T-helper 17 cell (primary cell): ENCODE results near the gene TECTA. TPM values are rescaled to one million over a fixed set of nuclear protein-coding genes. Genes with fewer than 3 reads are reported as not detected.
"Not testable (repeated sequence)": the region's sequence is repeated elsewhere in the genome, so short reads cannot be mapped to it uniquely, and the experiment has no call there.

ENCODE experiments used
- ATAC-seq: fragments of 150-1000 bp; cut with Tn5 transposase; 2 replicates; pipeline ENCODE4 v1.10.0; 2021; ENCODE audit warnings: mild to moderate bottlenecking, moderate library complexity
- DNase-seq, 3 donors: peaks; one replicate each; pipeline versions ENCODE4 v3.0.0 to v3.0.0-alpha.2; 2020 to 2021
- H3K9me3 ChIP-seq: one replicate; pipeline ENCODE4 v1.7.0; 2013; ENCODE audit warnings: low read length, mild to moderate bottlenecking; ENCODE audit not compliant: control insufficient read depth, poor library complexity, severe bottlenecking
- H3K27ac Mint-ChIP-seq: one replicate; pipeline ENCODE4 v1.8.0; 2022; ENCODE audit warnings: mild to moderate bottlenecking, moderate library complexity, mixed read lengths
- H3K27me3 Mint-ChIP-seq: one replicate; pipeline ENCODE4 v1.8.0; 2022; ENCODE audit warnings: mixed read lengths
- H3K36me3 Mint-ChIP-seq: one replicate; pipeline ENCODE4 v1.8.0; 2022; ENCODE audit warnings: low read depth, mixed read lengths
- H3K4me1 Mint-ChIP-seq: one replicate; pipeline ENCODE4 v1.8.0; 2022; ENCODE audit warnings: mild to moderate bottlenecking, mixed read lengths
- H3K4me3 Mint-ChIP-seq: one replicate; pipeline ENCODE4 v1.8.0; 2022; ENCODE audit warnings: mild to moderate bottlenecking, moderate library complexity, mixed read lengths
- total RNA-seq, 4 donors: library from RNA in 2 of 4; stranded (reverse) in 2 of 4; gene quantifications; one replicate each; pipeline ENCODE4 v1.2.3 and lab custom pipeline; 2022 to 2026

The TECTA gene
- total RNA-seq, 2 donors from 2014 or later = 0.25 to 0.57 TPM

DNA sequence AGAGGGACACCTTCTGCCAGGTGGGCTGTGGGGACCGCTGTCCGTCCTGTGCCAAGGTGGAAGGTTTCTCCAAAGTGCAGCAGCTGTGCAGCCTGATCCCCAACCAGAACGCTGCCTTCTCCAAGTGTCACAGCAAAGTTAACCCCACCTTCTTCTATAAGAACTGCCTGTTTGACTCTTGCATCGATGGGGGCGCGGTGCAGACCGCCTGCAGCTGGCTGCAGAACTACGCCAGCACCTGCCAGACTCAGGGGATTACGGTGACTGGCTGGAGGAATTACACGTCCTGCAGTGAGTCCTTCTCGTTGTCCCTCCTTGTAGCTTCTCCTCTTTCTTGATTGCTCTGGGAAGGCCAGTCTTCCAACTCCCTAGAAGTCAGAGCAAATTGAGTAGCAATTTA lies 44.8 kb downstream of the TECTA start:
- DNase-seq (no peak), ATAC-seq (no peak)
- no peaks in the 10 kb centered on the region for H3K9me3 ChIP-seq
- Mint-ChIP-seq H3K27ac (no peak overlapping the region), H3K4me1 (no peaks in the 10 kb centered on the region), H3K36me3 (no peaks in the 10 kb centered on the region), H3K4me3 (no peak overlapping the region), H3K27me3 (peaks cover 21% of the 10 kb centered on the region)

GRCh38 chr11:121149116-121149515 lies 48.1 kb downstream of the TECTA start:
- H3K27me3 Mint-ChIP-seq = peaks cover 2% of the 10 kb centered on the region
- H3K9me3 ChIP-seq = no peaks in the 10 kb centered on the region
- ATAC-seq (no peak), DNase-seq (no peak)
- H3K36me3 Mint-ChIP-seq = peaks cover 3% of the 10 kb centered on the region
- no peak overlapping the region for H3K4me3 Mint-ChIP-seq
- no peak overlapping the region for H3K27ac Mint-ChIP-seq
- no peaks in the 10 kb centered on the region for H3K4me1 Mint-ChIP-seq

DNA sequence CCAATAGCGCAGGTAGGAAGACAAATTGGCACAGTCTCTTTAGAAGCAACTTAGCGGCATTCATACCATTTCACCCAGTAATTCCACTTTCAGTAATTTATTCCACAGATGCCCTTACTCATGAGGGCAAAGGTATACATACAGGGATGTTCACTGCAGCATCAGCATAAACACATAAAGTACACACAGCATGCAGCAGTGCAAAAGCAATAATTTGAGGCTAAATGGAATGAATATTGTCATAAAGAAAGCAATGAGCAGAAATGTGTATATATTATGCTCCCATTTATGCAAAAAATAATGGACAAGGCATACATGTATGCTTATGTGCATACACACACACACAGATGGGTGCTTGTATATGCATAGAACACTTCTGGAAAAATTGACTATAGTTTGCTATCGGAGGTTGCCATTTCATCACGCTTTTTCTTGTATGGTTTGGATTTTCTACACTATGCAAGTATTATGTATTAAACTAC lies 50.2 kb downstream of the TECTA start:
- Mint-ChIP-seq H3K4me3 (no peak overlapping the region), H3K27me3 (peaks cover 6% of the 10 kb centered on the region), H3K36me3 (peaks cover 3% of the 10 kb centered on the region), H3K4me1 (no peaks in the 10 kb centered on the region), H3K27ac (no peak overlapping the region)
- DNase-seq (no peak), ATAC-seq (no peak)
- no peaks in the 10 kb centered on the region for H3K9me3 ChIP-seq

- H3K4me3 Mint-ChIP-seq = no peak overlapping the region
Observed at GRCh38 chr11:121152764-121153163, 51.7 kb downstream of the TECTA start.

DNA sequence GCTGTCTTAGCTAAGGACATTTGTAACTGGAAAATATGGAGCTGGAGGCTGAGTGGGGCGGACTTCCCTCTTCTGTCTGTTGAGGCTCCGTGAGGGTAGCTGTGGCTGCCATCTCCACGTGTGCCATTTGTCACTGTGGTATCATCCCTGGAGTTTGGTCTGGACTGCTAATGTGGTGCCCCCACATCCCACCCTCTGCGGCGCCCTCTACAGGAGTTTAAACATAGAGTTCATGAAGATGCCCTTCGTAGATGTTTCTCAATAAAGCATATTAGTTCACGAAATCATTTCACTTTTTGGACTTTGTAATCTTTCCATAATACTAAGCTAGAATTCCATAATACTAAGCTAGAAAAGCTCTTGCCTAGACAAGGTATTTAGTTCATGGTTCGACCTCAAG lies 52.4 kb downstream of the TECTA start:
- H3K9me3 ChIP-seq = no peaks in the 10 kb centered on the region
- Mint-ChIP-seq H3K4me1 (no peaks in the 10 kb centered on the region), H3K4me3 (no peak overlapping the region), H3K27me3 (peaks cover 12% of the 10 kb centered on the region), H3K36me3 (peaks cover 3% of the 10 kb centered on the region), H3K27ac (no peak overlapping the region)
- no peak for ATAC-seq
- DNase-seq = no peak

More at GRCh38 chr11:121152764-121153163, 51.7 kb downstream of the TECTA start:
- no peaks in the 10 kb centered on the region for H3K9me3 ChIP-seq
- ATAC-seq (no peak), DNase-seq (no peak)
- Mint-ChIP-seq H3K27ac (no peak overlapping the region), H3K4me1 (no peaks in the 10 kb centered on the region), H3K27me3 (peaks cover 10% of the 10 kb centered on the region), H3K36me3 (peaks cover 3% of the 10 kb centered on the region)

DNA sequence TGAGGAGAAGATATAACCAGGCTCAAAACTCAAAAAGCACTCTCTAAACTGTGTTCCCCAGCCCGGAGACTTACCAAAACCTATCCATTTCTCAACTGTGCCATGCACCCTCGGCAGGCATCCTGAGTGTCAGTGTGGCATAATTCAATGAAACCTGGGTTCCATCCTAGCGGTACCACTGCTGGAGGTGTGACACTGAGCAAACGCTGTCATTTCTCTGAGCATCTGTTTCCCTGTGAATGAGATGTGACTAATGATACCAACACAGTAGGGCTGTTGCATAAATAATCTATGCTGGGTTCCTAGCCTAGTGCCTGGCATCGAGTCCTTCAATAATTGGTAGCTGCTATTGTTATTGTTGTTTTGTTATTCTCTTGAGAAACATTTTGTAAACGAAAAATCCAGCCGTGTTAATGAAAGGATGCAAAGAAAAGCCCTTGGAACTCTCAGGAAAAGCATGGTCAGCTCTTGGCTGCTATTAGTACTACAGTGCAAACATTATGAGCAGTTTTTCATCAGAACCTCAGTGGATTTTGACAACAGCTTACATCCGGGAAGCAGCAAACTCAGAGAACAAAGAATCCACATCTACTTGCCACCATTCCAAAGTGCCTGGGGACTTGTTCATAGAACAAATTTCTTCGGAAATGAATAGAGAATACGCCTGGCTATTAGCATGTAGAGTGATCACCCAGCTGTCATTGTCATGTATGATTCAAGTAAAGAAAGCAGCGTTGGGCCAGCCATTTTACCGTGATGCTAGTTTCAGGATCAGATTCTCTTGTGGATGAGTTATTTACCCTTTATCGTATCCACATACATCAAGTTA lies 53.7 kb downstream of the TECTA start:
- no peak for ATAC-seq
- H3K4me1 Mint-ChIP-seq = no peaks in the 10 kb centered on the region
- peaks cover 3% of the 10 kb centered on the region for H3K36me3 Mint-ChIP-seq
- no peak overlapping the region for H3K4me3 Mint-ChIP-seq
- H3K9me3 ChIP-seq = no peaks in the 10 kb centered on the region
- H3K27me3 Mint-ChIP-seq = peaks cover 13% of the 10 kb centered on the region
- H3K27ac Mint-ChIP-seq = no peak overlapping the region
- DNase-seq = no peak

GRCh38 chr11:121157756-121158155 lies 56.7 kb downstream of the TECTA start:
- H3K9me3 ChIP-seq = no peaks in the 10 kb centered on the region
- Mint-ChIP-seq H3K27me3 (peaks cover 27% of the 10 kb centered on the region), H3K4me3 (no peak overlapping the region), H3K4me1 (no peaks in the 10 kb centered on the region), H3K36me3 (no peaks in the 10 kb centered on the region), H3K27ac (no peak overlapping the region)
- DNase-seq (no peak), ATAC-seq (no peak)

- no peak overlapping the region for H3K27ac Mint-ChIP-seq
- no peaks in the 10 kb centered on the region for H3K9me3 ChIP-seq
- ATAC-seq (no peak), DNase-seq (no peak)
- H3K27me3 Mint-ChIP-seq = peaks cover 32% of the 10 kb centered on the region
- H3K4me3 Mint-ChIP-seq = no peak overlapping the region
- H3K4me1 Mint-ChIP-seq = no peaks in the 10 kb centered on the region
- no peaks in the 10 kb centered on the region for H3K36me3 Mint-ChIP-seq
Observed at GRCh38 chr11:121159741-121160140, 58.7 kb downstream of the TECTA start.

DNA sequence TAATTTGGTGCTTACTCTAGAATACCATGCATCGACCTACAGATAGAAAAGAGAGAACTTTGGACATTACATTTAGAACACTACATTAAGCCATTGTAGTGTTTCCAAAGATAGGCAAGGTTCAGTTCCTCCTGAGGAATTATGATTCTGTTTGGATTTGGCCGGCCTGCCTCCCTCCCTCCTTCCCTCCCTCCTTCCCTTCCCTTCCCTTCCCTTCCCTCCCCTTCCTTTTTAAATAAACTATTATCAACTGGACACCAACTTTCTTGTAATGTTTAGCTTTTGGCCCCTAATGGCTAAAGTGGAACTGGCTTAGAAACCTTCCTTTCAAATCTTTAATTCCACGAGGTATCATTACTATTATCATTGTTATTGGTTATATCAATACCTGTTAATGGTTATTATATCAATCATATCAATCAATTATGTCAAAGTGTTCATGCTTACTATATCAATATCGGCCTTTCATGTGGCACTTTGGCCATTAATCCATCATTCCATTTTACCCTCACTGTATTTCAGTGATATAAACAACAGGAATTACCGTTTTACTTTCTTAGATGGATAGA lies 60.4 kb downstream of the TECTA start:
- DNase-seq (no peak), ATAC-seq (no peak)
- no peaks in the 10 kb centered on the region for H3K9me3 ChIP-seq
- no peaks in the 10 kb centered on the region for H3K4me1 Mint-ChIP-seq
- H3K27me3 Mint-ChIP-seq = peaks cover 40% of the 10 kb centered on the region
- H3K27ac Mint-ChIP-seq = no peak overlapping the region
- no peaks in the 10 kb centered on the region for H3K36me3 Mint-ChIP-seq
- no peak overlapping the region for H3K4me3 Mint-ChIP-seq

- H3K9me3 ChIP-seq = no peaks in the 10 kb centered on the region
- DNase-seq (no peak), ATAC-seq (no peak)
- Mint-ChIP-seq H3K4me1 (no peaks in the 10 kb centered on the region), H3K27ac (no peak overlapping the region), H3K4me3 (no peak overlapping the region), H3K36me3 (no peaks in the 10 kb centered on the region), H3K27me3 (peaks cover 39% of the 10 kb centered on the region)
Observed at GRCh38 chr11:121163658-121164308, 62.7 kb downstream of the TECTA start.

GRCh38 chr11:121177629-121178028 lies 76.6 kb downstream of the TECTA start:
- not testable (repeated sequence) for H3K9me3 ChIP-seq, H3K27ac Mint-ChIP-seq, H3K4me3 Mint-ChIP-seq, DNase-seq, H3K4me1 Mint-ChIP-seq, H3K27me3 Mint-ChIP-seq, ATAC-seq, H3K36me3 Mint-ChIP-seq

- Mint-ChIP-seq H3K4me1 (no peaks in the 10 kb centered on the region), H3K27me3 (peaks cover 3% of the 10 kb centered on the region), H3K36me3 (no peaks in the 10 kb centered on the region), H3K4me3 (no peak overlapping the region), H3K27ac (no peak overlapping the region)
- ATAC-seq = no peak
- DNase-seq = no peak
- no peaks in the 10 kb centered on the region for H3K9me3 ChIP-seq
Observed at GRCh38 chr11:121179306-121179705, 78.3 kb downstream of the TECTA start.

- DNase-seq (no peak), ATAC-seq (no peak)
- H3K36me3 Mint-ChIP-seq = no peaks in the 10 kb centered on the region
- peaks cover 8% of the 10 kb centered on the region for H3K27me3 Mint-ChIP-seq
- H3K9me3 ChIP-seq = no peaks in the 10 kb centered on the region
- no peak overlapping the region for H3K27ac Mint-ChIP-seq
- H3K4me1 Mint-ChIP-seq = no peaks in the 10 kb centered on the region
- H3K4me3 Mint-ChIP-seq = no peak overlapping the region
Observed at GRCh38 chr11:121180183-121180582, 79.1 kb downstream of the TECTA start.
